ENCODE measurements around the gene SEMA3C.

Gene SEMA3C

DNA sequence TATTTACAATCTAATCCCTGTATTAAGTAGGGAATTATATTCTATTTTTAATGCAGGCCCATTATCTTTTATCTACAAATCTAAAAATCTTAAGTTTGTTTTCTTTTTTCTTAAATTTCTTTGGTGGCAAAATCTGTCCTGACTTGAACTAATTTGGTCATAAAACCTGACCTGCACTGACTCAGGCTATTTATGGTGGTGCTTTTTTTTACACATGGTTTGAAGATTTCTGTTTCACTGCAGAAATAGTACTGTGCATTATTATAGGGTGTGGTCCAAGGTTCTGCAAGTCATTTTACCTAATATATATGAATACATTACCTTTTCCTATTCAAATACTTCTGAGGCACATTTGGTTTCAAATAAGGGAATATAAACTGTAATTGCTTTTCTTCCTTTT, 143.4 kb downstream of the SEMA3C start:
- H3K9me3 ChIP-seq (ENCODE audit: control insufficient read depth, low read length) = no peaks in the 10 kb centered on the region
- H3K4me3 ChIP-seq (ENCODE audit: low read length) = no peak overlapping the region
- no peak overlapping the region for H3K9ac ChIP-seq (ENCODE audit: low read length)
- no peaks in the 10 kb centered on the region for H3K36me3 ChIP-seq (ENCODE audit: control insufficient read depth, insufficient read depth, low read length)
- no peaks in the 10 kb centered on the region for H3K4me1 ChIP-seq (ENCODE audit: control insufficient read depth, insufficient read depth, low read length)
- no peaks in the 10 kb centered on the region for H3K27me3 ChIP-seq (ENCODE audit: control insufficient read depth, insufficient read depth, low read length)

DNA sequence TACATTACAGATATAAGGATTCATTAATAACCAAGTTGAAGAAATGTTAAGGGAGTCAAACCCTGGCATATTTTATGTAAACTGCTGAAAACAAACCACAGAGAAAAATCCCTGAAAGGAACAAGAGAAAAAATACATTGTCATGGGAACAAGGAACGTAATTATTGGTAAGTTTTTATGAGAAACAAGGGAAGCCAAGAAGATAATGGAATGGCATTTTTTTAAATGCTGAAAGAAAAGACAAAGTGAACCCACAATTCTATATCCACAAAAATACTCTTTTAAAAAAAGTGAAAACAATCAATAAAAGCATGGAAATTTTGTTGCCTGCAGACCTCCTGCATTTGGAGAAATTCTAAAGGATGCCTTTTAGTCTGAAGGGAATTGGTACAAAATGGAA, 144.0 kb downstream of the SEMA3C start:
- Histone ChIP-seq H3K4me3 (ENCODE audit: low read length) (no peak overlapping the region), H3K4me1 (ENCODE audit: control insufficient read depth, insufficient read depth, low read length) (no peaks in the 10 kb centered on the region), H3K9ac (ENCODE audit: low read length) (no peak overlapping the region), H3K27me3 (ENCODE audit: control insufficient read depth, insufficient read depth, low read length) (no peaks in the 10 kb centered on the region), H3K36me3 (ENCODE audit: control insufficient read depth, insufficient read depth, low read length) (no peaks in the 10 kb centered on the region), H3K9me3 (ENCODE audit: control insufficient read depth, low read length) (no peaks in the 10 kb centered on the region)

DNA sequence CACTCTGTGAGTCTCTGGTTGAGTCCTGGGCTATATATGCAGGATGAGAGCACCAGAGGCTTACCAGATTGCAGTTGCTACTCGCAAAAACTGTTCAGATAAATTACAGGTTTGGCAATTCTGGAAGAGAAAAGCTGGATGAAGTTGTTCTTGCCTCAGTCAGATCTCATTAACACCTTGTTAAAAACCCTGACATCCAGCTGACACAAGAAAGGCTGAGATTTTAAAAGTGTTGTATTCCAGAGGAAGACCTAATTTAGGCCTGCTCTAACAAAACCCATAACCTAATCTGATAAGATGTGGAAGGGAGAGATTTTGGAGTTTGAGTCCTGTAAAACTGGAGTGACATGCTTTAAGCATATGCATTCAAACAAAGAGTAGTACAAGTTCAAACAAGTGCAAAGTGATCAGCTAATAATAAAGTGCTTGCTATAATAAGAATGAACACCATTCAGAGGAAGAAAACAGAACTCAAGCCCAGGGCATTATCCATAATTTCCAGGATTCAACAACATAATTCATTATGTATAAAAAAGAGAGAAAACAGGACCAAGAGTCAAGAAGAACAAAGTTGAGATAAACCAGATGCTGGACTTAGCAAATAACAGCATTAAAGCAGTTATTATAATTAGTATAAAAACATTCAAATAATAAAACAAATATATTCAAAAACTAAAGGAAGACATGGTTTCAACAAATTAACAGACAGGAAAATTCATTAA, 144.9 kb downstream of the SEMA3C start:
- H3K4me3 ChIP-seq (ENCODE audit: low read length) = no peak overlapping the region
- no peaks in the 10 kb centered on the region for H3K4me1 ChIP-seq (ENCODE audit: control insufficient read depth, insufficient read depth, low read length)
- no peak overlapping the region for H3K9ac ChIP-seq (ENCODE audit: low read length)
- H3K36me3 ChIP-seq (ENCODE audit: control insufficient read depth, insufficient read depth, low read length) = no peaks in the 10 kb centered on the region
- H3K27me3 ChIP-seq (ENCODE audit: control insufficient read depth, insufficient read depth, low read length) = no peaks in the 10 kb centered on the region
- H3K9me3 ChIP-seq (ENCODE audit: control insufficient read depth, low read length) = no peaks in the 10 kb centered on the region

DNA sequence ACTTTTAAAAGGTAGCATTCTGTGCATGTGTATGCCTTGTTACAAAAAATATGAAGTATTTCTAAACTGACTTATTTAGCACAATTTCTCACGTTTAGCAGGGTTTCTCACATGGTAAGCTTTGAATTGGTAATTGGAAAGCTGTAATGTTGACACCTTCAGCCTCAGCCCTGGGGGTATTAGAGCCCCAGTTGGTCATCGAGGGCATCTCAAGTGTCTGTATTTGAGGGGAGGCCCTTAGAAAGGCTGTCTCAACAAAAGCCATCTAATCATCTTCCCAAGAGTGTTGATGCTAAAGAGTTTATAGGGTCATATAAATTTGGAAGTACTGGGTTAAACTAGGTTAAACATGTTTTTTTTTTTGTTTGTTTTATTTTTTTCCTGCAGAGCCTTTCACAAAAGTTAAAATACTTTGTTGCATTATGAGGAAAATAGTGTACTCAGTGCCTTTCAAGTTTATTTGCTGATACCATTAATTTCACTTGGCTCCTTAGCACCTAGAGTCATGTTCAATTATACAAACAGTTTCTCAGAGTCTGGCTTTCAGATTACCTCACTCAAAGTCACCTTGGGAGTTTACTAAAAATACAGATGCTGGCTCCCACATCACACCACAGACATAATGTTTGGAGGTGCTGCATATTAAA, 146.4 kb downstream of the SEMA3C start:
- Histone ChIP-seq H3K4me1 (ENCODE audit: control insufficient read depth, insufficient read depth, low read length) (no peaks in the 10 kb centered on the region), H3K9ac (ENCODE audit: low read length) (no peak overlapping the region)

DNA sequence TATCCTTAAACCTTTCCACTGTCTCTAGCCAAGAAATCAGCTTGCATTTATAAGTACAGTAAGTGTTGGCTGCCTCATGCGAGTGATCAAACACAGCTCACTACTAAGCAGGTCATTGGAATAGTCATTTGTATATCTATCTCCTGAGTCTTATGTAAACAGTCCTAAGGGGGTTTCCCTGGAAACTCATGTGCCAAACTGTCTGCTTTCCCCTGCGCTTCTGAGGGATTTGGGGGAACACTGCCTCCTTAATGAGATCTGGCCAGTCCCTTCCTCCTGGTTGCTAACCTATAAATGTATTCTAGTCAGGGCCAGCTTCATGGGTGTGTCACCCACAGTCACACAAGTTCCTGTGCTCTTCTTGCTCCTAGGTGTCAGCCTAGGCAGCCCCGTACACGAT, 147.3 kb downstream of the SEMA3C start:
- Histone ChIP-seq H3K27me3 (ENCODE audit: control insufficient read depth, insufficient read depth, low read length) (no peaks in the 10 kb centered on the region), H3K4me3 (ENCODE audit: low read length) (no peak overlapping the region), H3K9ac (ENCODE audit: low read length) (no peak overlapping the region), H3K36me3 (ENCODE audit: control insufficient read depth, insufficient read depth, low read length) (no peaks in the 10 kb centered on the region), H3K4me1 (ENCODE audit: control insufficient read depth, insufficient read depth, low read length) (no peaks in the 10 kb centered on the region), H3K9me3 (ENCODE audit: control insufficient read depth, low read length) (no peaks in the 10 kb centered on the region)

More for the DNA sequence above, 146.4 kb downstream of the SEMA3C start:
- Histone ChIP-seq H3K27me3 (ENCODE audit: control insufficient read depth, insufficient read depth, low read length) (no peaks in the 10 kb centered on the region), H3K4me3 (ENCODE audit: low read length) (no peak overlapping the region), H3K9me3 (ENCODE audit: control insufficient read depth, low read length) (no peaks in the 10 kb centered on the region), H3K36me3 (ENCODE audit: control insufficient read depth, insufficient read depth, low read length) (no peaks in the 10 kb centered on the region)

DNA sequence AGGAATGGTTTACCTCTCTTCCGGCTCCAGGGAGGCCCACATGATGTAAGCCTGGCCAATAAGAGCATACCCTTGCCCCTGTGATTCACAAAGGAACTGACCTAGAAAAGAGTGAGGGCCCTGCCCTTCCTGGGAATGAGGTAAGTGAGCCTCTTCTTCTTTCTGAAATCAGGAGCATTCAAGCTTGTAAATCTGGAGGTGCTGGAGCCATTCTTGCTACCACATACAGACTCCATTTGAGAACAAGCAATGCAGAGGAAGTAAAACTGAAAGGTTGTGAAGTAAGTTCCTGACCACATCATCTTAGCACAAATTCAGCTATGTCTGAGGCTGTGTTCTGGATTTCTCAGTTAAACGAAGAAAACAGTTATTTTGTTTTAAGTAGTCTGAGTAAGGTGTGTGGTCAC, 148.2 kb downstream of the SEMA3C start:
- no peaks in the 10 kb centered on the region for H3K9me3 ChIP-seq (ENCODE audit: control insufficient read depth, low read length)
- no peaks in the 10 kb centered on the region for H3K27me3 ChIP-seq (ENCODE audit: control insufficient read depth, insufficient read depth, low read length)
- no peak overlapping the region for H3K4me3 ChIP-seq (ENCODE audit: low read length)
- no peak overlapping the region for H3K9ac ChIP-seq (ENCODE audit: low read length)
- H3K4me1 ChIP-seq (ENCODE audit: control insufficient read depth, insufficient read depth, low read length) = no peaks in the 10 kb centered on the region
- no peaks in the 10 kb centered on the region for H3K36me3 ChIP-seq (ENCODE audit: control insufficient read depth, insufficient read depth, low read length)

DNA sequence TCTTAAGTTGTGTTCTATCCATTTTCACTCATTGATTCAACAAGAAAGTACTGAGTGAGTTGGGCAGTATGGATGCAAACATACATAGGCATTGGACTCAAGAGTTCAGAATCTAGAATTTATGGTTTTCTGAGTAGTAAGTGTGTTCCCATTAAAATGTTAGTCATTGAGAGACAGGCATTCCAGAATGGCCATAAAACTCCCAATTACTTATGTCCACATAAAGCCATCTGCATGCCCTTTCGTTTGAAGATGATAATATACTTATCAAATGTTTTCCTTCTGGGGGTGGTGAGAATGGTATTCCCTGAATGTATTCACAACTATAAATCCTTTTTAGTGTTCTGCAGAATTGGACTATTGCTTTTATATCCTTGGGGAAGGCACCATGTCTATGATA, 148.8 kb downstream of the SEMA3C start:
- Histone ChIP-seq H3K4me1 (ENCODE audit: control insufficient read depth, insufficient read depth, low read length) (no peaks in the 10 kb centered on the region), H3K36me3 (ENCODE audit: control insufficient read depth, insufficient read depth, low read length) (no peaks in the 10 kb centered on the region), H3K9me3 (ENCODE audit: control insufficient read depth, low read length) (no peaks in the 10 kb centered on the region), H3K4me3 (ENCODE audit: low read length) (no peak overlapping the region), H3K9ac (ENCODE audit: low read length) (no peak overlapping the region), H3K27me3 (ENCODE audit: control insufficient read depth, insufficient read depth, low read length) (no peaks in the 10 kb centered on the region)

DNA sequence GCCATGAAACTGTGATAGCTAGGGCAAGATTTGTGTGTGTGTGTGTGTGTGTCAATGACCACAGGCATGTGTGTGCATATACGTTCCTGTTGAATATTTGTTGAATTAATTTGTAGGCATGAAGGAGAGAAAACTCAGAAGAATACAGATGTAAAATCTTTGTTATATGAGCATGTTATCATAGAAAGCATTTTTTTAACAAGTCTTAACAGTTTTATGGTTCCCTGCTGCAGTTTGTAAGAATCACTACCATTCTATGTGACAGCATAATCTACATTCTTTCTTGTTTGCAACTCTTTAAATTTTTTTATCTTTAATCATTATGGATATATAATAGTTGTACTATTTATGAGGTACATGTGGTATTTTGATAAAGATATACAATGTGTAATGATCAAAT, 150.1 kb downstream of the SEMA3C start:
- Histone ChIP-seq H3K9me3 (ENCODE audit: control insufficient read depth, low read length) (no peaks in the 10 kb centered on the region), H3K4me1 (ENCODE audit: control insufficient read depth, insufficient read depth, low read length) (no peaks in the 10 kb centered on the region), H3K27me3 (ENCODE audit: control insufficient read depth, insufficient read depth, low read length) (no peaks in the 10 kb centered on the region), H3K36me3 (ENCODE audit: control insufficient read depth, insufficient read depth, low read length) (no peaks in the 10 kb centered on the region), H3K9ac (ENCODE audit: low read length) (no peak overlapping the region), H3K4me3 (ENCODE audit: low read length) (no peak overlapping the region)

DNA sequence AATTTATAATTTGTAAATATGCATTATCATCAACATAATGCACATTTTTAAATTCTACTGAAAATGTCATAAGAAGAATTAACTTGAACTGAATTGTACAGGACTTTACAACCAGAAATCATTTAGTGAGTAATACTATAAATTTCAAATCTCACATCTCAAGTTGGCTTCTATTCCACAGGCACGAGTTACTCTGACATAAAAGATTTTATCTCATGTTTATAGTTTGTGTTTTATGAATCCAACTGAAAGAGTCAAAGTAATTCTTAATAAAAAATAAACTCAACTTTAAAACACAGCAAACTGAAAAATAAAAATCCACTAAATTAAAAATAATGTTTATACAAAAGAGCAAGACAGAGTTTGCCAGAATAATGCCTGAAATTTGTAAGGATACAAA, 151.2 kb downstream of the SEMA3C start:
- no peaks in the 10 kb centered on the region for H3K36me3 ChIP-seq (ENCODE audit: control insufficient read depth, insufficient read depth, low read length)
- H3K4me3 ChIP-seq (ENCODE audit: low read length) = no peak overlapping the region
- no peaks in the 10 kb centered on the region for H3K27me3 ChIP-seq (ENCODE audit: control insufficient read depth, insufficient read depth, low read length)
- no peaks in the 10 kb centered on the region for H3K9me3 ChIP-seq (ENCODE audit: control insufficient read depth, low read length)
- H3K4me1 ChIP-seq (ENCODE audit: control insufficient read depth, insufficient read depth, low read length) = no peaks in the 10 kb centered on the region
- H3K9ac ChIP-seq (ENCODE audit: low read length) = no peak overlapping the region

DNA sequence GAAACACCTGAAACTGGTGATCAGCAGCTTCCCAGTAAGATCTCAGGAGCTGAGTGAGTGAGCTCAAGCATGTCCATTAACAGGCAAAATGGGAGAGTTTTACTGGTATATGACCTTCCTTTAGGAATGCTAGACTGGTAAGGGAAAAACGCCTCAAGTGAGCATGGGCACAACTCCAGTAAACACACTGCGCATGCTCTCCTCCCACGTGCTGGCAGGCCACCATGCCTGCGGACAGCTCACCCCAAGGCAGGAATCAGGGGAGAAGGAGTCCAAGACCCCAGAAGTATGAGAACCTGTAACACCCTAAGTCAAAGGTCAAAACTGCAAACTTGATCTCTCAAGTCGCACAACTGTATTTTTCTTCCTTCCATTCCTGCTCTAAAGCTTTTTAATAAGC, 152.1 kb downstream of the SEMA3C start:
- Histone ChIP-seq H3K27me3 (ENCODE audit: control insufficient read depth, insufficient read depth, low read length) (no peaks in the 10 kb centered on the region), H3K9ac (ENCODE audit: low read length) (no peak overlapping the region), H3K36me3 (ENCODE audit: control insufficient read depth, insufficient read depth, low read length) (no peaks in the 10 kb centered on the region), H3K4me1 (ENCODE audit: control insufficient read depth, insufficient read depth, low read length) (no peaks in the 10 kb centered on the region), H3K9me3 (ENCODE audit: control insufficient read depth, low read length) (no peaks in the 10 kb centered on the region), H3K4me3 (ENCODE audit: low read length) (no peak overlapping the region)

DNA sequence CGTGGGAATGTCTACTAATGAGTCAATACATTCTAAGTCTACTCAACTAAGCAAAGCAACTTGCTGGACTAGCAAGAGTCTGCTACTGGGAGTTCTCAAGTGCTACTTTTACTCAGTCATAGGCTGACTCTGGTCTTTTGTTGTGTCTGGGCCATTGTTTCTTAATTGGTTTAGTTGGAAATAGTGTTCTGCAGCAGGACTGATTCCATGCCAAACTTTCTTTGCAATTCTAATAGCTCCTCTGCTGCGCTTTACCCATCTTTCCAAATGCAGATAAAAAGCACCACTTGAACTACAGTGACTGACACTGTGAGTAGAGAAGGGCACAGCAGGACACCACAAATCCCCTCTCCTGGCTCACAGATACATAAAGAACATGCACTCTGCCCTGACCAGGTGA, 154.7 kb downstream of the SEMA3C start:
- no peaks in the 10 kb centered on the region for H3K36me3 ChIP-seq (ENCODE audit: control insufficient read depth, insufficient read depth, low read length)
- H3K27me3 ChIP-seq (ENCODE audit: control insufficient read depth, insufficient read depth, low read length) = no peaks in the 10 kb centered on the region
- H3K4me3 ChIP-seq (ENCODE audit: low read length) = no peak overlapping the region
- no peak overlapping the region for H3K9ac ChIP-seq (ENCODE audit: low read length)
- H3K9me3 ChIP-seq (ENCODE audit: control insufficient read depth, low read length) = no peaks in the 10 kb centered on the region
- H3K4me1 ChIP-seq (ENCODE audit: control insufficient read depth, insufficient read depth, low read length) = no peaks in the 10 kb centered on the region

DNA sequence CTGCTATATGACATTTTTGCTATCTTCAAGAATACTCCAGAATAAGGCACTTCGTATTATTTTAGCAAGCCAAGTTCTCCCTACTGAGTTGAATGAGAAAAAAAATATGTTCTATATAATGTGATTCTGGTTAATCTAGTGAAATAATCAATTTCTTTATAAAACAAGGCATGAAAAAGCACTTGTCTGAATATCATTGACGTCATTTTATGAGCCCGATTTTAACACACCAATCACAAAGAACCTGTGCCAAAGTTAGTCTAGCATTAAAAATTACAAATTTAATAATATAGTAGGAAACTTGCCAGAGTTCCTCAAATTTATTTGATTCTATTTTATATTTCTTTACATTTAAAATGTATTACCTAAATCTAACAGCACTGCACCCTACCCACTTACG, 155.1 kb downstream of the SEMA3C start:
- H3K36me3 ChIP-seq (ENCODE audit: control insufficient read depth, insufficient read depth, low read length) = no peaks in the 10 kb centered on the region
- no peaks in the 10 kb centered on the region for H3K9me3 ChIP-seq (ENCODE audit: control insufficient read depth, low read length)
- H3K9ac ChIP-seq (ENCODE audit: low read length) = no peak overlapping the region
- H3K4me3 ChIP-seq (ENCODE audit: low read length) = no peak overlapping the region
- no peaks in the 10 kb centered on the region for H3K4me1 ChIP-seq (ENCODE audit: control insufficient read depth, insufficient read depth, low read length)
- H3K27me3 ChIP-seq (ENCODE audit: control insufficient read depth, insufficient read depth, low read length) = no peaks in the 10 kb centered on the region

Measured in mucosa of stomach (tissue), 1 donor.